C1 segment of cervical spinal cord (tissue), 14 donors: ENCODE results near the gene TTC19.
"Not testable (repeated sequence)": the region's sequence is repeated elsewhere in the genome, so short reads cannot be mapped to it uniquely, and the experiment has no call there.

ENCODE experiments used
- DNase-seq, 14 donors: peaks; one replicate each; lab custom pipeline; 2025; lab: John Stamatoyannopoulos, UW

TTC19 gene

GRCh38 chr17:16027708-16028584 is 28.3 kb downstream of the TTC19 start:
- no peak for DNase-seq

GRCh38 chr17:16033729-16034349 is 34.2 kb downstream of the TTC19 start:
- DNase-seq = no peak

DNA sequence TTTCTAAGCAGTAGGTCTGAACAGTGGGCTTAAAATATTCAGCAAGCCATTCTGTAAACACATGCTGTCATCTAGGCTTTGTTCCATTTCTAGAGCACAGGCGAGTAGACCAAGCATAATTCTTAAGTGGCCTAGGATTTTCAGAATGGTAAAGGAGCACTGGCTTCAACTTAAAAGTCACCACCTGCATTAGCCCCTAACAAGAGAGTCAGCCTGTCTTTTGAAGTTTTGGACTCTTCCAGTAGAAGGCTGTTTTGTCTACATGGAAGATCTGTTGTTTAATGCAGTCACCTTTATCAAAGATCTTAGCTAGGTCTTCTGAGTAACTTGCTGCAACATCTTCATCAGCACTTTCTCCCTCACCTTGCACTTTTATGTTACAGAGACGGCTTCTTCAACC is 36.6 kb downstream of the TTC19 start:
- no peak for DNase-seq

GRCh38 chr17:16037636-16038035 is 38.0 kb downstream of the TTC19 start:
- DNase-seq = no peak

- DNase-seq = peak in 5 of 14 donors; percentile 7 to 55 (median 19)
Observed at GRCh38 chr17:16040710-16041251, 41.2 kb downstream of the TTC19 start.

DNA sequence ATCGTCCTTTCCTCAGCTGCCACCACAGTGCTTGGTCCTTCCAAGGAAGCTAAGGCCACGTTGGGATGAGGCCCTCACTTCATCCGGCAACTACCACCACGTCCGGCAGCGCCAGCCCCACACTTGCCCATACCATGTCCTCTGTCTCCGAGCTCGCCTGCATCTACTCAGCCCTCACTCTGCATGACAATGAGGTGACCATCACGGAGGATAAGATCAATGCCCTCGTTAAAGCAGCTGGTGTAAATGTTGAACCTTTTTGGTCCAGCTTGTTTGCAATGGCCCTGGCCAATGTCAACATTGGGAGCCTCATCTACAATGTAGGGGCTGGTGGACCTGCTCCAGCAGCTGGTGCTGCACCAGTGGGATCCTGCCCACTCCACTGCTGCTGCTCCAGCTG is 44.9 kb downstream of the TTC19 start:
- DNase-seq = no peak

DNA sequence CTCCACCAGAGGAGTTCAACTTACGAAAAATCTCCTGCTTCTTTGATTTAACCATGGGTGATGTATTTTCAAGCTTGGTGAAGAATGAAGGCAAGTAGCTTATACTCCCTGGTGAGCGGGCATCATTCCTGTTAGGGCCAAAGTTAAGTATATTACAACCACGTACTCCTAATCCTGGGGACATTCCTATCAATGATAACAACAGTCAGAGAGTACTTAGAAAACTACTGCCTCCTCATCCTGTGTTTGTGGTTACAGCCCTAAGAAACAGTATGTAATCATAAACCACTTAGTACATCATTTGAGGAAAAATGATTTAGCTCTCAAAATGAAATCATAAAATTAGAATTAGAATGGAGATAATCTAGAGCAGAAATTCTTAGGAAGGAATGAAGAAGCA is 47.3 kb downstream of the TTC19 start:
- DNase-seq = no peak

GRCh38 chr17:16048811-16049449 is 49.3 kb downstream of the TTC19 start:
- no peak for DNase-seq

DNA sequence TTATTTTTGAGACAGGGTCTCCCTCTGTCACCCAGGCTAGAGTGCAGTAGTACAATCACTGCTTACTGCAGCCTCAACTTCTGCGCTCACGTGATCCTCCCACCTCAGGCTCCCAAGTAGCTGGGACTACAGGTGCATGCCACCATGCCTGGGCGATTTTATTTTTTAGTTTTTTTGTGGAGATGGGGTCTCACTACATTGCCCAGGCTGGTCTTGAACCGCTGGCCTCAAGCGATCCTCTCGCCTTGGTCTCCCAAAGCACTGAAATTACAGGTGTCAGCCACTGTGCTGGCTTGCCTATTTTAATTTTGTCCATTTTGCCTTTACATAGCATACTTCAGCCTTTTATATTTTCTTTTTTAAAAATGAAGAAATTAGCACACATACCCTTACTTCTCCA is 51.2 kb downstream of the TTC19 start:
- no peak for DNase-seq

DNA sequence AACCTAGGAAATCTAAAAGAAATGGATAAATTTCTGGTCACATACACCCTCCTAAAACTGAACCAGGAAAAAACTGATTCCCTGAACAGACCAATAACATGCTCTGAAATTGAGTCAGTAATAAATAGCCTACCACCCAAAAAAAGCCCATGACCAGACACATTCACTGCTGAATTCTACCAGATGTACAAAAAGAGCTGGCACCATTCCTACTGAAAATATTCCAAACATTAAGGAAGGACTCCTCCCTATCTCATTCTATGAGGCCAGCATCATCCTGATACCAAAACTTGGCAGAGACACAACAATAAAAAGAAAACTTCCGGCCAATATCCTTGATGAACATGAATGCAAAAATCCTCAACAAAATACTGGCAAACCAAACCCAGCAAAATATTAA is 52.9 kb downstream of the TTC19 start:
- DNase-seq = no peak

DNA sequence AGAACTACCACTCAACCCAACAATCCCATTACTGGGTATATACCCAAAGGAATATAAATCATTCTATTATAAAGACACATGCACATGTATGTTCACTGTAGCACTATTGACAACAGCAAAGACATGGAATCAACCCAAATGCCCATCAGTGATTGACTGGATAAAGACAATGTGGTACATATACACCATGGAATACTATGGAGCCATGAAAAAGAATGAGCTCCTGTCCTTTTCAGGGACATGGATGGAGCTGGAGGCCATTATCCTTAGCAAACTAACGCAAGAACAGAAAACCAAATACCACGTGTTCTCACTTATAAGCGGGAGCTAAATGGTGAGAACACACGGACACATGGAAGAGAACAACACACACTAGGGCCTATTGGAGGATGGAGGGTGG is 55.5 kb downstream of the TTC19 start:
- DNase-seq = not testable (repeated sequence)

GRCh38 chr17:16061631-16062030 is 62.0 kb downstream of the TTC19 start:
- no peak for DNase-seq

DNA sequence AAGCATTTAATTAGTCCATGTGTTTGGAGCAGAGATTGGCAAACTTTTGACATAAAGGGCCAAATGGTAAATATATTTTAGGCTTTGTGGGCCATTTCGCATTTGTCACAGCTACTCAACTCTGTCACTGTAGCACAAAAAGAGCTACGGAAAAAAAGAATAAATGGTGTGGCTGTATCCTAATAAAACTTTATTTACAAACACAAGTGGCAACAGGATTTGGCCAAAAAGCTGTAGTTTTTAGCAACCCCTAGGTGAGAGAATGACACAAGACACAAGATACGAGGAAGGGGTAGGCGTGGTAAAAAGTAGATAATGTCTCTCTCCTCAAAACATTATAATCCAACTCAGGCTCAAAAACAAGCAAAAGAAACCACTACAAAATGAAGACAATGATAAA is 66.5 kb downstream of the TTC19 start:
- no peak for DNase-seq

DNA sequence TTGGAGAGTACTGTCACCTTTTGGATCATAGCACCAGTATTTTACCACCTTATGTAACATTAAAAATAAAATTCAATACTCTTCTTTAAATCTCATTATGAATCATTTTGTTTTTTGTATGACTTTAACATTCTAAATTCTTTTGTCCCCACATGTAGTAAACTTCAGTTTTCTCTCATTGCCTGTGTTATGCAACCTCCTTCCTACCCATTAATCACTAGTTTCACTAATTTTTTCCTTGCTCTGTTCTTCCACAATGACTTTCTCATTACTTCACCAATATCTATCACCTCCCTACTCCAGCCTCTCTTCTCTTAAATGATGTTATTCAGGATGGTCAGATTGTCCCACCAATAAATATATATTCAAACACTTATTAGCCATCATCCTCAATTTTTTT is 68.7 kb downstream of the TTC19 start:
- no peak for DNase-seq

DNA sequence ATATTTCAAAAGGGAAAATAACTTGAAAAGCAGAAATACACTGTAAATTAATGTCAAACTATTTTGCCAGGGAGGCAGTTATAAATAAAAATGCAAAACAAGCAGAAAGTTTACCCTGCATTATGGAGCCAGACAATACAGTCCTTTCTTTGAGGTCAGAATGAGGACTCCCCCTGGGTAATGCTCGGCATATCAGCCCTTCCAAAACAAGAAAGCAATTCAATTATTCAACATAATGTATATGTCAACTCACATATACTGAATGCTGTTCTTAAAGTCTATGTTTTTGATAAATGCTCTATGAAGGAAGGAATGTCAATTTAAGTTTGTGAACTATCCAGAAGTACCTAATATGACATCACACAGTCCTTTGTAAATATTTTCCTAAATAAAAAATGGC is 72.4 kb downstream of the TTC19 start:
- DNase-seq = no peak

DNA sequence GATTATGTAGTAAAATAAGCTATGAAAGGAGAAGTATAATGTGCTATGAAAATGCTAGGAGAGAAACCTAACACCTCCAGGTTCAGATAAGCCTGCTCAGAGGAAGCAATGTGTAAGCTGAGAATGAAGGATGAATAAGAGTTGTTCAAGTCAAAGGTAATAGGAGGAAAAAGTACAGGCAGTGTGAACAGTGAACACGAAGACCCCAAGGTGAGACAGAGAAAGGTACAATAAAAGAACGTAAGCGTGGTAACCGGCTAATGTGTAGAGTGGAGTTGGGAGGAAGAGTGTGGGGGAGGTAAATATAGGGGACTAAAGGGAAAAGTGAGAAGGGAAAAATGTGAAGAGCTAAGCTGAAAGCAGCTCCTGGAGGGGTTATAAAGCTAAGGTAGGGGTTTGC is 74.2 kb downstream of the TTC19 start:
- DNase-seq = no peak

DNA sequence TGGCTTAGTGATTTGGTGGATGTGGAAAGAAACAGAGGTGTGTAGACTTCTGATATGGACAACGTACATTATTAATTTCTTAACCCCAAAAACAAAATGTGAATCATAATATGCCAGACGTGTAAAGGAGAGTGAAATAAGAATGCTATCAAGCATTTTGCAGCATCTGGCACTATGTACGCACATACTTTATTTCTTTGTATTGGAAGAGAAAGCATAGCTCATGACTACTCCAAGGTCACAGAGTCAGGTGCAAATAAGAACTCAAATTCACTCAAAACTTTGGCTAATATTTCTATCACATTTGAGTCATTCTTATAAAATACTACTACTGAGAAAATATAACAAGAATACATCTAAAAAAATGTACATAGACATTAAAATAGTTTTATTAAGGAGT is 74.8 kb downstream of the TTC19 start:
- no peak for DNase-seq

- DNase-seq = no peak
Observed at GRCh38 chr17:16075949-16076348, 76.3 kb downstream of the TTC19 start.
